K562 (cell line): ENCODE data around the gene FAM184B. TPM values are rescaled to one million over a fixed set of nuclear protein-coding genes. Genes with fewer than 3 reads are reported as not detected.

Experiments
- CGGBP1 ChIP-seq: fragments of 250-450 bp; sonication (Bioruptor Pico); IDR thresholded peaks from 2 replicates; pipeline ENCODE4 v1.9.0; 2021; ENCODE audit warnings: mild to moderate bottlenecking
- GTF2E2 ChIP-seq: fragments of 200-800 bp; sonication (Bioruptor generic); IDR thresholded peaks from 2 replicates; pipeline ENCODE4 v1.6.1; 2016; ENCODE audit warnings: missing genetic modification characterization, missing compliant biosample characterization
- MLX ChIP-seq, 2 experiments: fragments of 450-650 bp in 1 of 2; sonication (generic) in 1 of 2; formaldehyde crosslinking; conservative IDR thresholded peaks; 2 replicates each; pipeline versions ENCODE4 v1.4.0 to v1.8.1; 2020 to 2022; ENCODE audit warnings: mild to moderate bottlenecking in 1 of 2, missing genetic modification reagents in 1 of 2
- RERE ChIP-seq: sonication (generic); formaldehyde crosslinking; IDR thresholded peaks from 2 replicates; pipeline ENCODE4 v1.8.0; 2023; ENCODE audit warnings: missing genetic modification reagents, mild to moderate bottlenecking, borderline replicate concordance
- SIN3B ChIP-seq: fragments of 450-650 bp; IDR thresholded peaks from 2 replicates; pipeline ENCODE4 v1.6.1; 2017; ENCODE audit warnings: low read depth, mild to moderate bottlenecking, moderate library complexity
- ZNF431 ChIP-seq: sonication (generic); formaldehyde crosslinking; IDR thresholded peaks from 2 replicates; pipeline ENCODE4 v1.8.0; 2022; ENCODE audit warnings: mild to moderate bottlenecking, missing genetic modification reagents
- ZNF639 ChIP-seq, 2 experiments: fragments of 200-800 bp in 1 of 2; sonication (Bioruptor generic) in 1 of 2; sonication (generic) in 1 of 2; formaldehyde crosslinking in 1 of 2; IDR thresholded peaks in 1 of 2; conservative IDR thresholded peaks in 1 of 2; 2 replicates each; pipeline versions ENCODE4 v1.5.0 to v1.6.1; 2016 to 2020; ENCODE audit warnings: missing compliant biosample characterization in 1 of 2, missing genetic modification characterization in 1 of 2, missing genetic modification reagents in 1 of 2
- polyA plus RNA-seq, 8 experiments: library from polyadenylated mRNA; depleted of rRNA in 4 of 8; stranded (reverse) in 5 of 8; unstranded in 3 of 8; fragments of >200 nt; fragmentation: Nextera tagmentation in 2 of 8; fragmentation: Illumina TruSeq in 1 of 8; extraction: Ambion mirVana in 2 of 8; extraction: Trizol in 1 of 8; gene quantifications; 2 replicates each; pipeline versions ENCODE4 v1.2.1 to v1.2.3, GENCODE V29; 2011 to 2014; ENCODE audit warnings: inconsistent platforms in 1 of 8, missing spikeins in 1 of 8
- total RNA-seq, 7 experiments: library from RNA; depleted of rRNA in 6 of 7; stranded (reverse); fragments of >200 nt in 6 of 7; fragmentation: Illumina TruSeq in 2 of 7; extraction: Trizol in 2 of 7; gene quantifications; 2 replicates each; pipeline versions ENCODE4 v1.2.1 to v1.2.3, GENCODE V29; 2011 to 2021; ENCODE audit warnings: low replicate concordance in 1 of 7
- TF ChIP-seq, protein P1 (sequence below): IDR thresholded peaks from 3 replicates; pipeline ENCODE4 v1.6.1; 2011; ENCODE audit warnings: borderline replicate concordance, mild to moderate bottlenecking; ENCODE audit not compliant: insufficient read length, insufficient read depth
- TF ChIP-seq, protein P2 (sequence below): IDR thresholded peaks from 2 replicates; pipeline ENCODE4 v1.6.1; 2011; ENCODE audit warnings: borderline replicate concordance, low read depth, mild to moderate bottlenecking, moderate library complexity, low read length; ENCODE audit not compliant: insufficient read depth, poor library complexity, severe bottlenecking
- TF ChIP-seq, protein P3 (sequence below): fragments of 450-650 bp; IDR thresholded peaks from one replicate; pipeline ENCODE4 v1.6.1; 2018; ENCODE audit warnings: mild to moderate bottlenecking, moderate library complexity; ENCODE audit not compliant: partially characterized antibody

FAM184B gene
- total and polyA plus RNA-seq, 9 of the 15 experiments (the other 6 are each of a cell fraction or from before 2014, with no cell fraction given): not detected

DNA sequence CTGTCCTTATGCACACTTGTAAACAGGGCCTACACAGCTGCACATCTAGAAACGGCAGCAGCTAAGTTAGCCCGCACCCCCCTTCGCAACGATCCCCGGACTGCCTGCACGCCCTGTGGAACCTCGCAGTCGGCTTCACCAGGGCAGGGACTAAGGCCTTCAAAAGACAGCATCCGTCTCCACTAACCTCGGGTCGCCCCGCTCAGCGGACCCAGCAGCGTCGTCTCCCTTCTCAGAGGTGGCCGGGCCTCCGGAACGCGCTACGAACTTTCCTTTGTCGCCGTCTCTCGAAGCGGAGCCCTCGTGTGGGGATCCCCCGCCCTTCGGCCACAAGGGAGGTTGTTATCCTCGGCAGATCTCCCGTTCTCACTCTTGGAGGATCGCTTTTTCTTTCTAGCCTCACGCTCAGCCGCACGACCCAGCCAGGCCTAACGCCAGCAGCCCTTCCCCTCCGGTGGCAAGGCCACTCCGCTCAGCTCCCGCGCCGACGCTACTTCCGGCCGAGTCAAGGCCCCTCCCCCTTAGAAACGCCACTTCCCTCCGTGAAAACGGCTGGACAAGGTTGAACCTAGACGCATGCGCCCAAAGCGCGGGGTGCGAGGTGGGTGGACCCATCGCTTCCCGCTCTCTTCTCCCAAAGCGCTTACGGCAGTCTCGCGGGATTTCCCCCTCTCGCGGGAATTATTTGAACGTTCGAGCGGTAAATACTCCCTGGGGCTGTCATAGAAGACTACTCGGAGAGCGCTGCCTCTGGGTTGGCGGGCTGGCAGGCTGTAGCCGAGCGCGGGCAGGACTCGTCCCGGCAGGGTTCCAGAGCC is 29.0 kb upstream of the FAM184B start, which contains the start of the genes DCAF16 and NCAPG (continued):
- TF ChIP-seq ZNF639 (CRISPR knock-in tag; conservative IDR thresholded peaks at IDR 0.05 in 1 of 2, IDR thresholded peaks at IDR 0.05 in 1 of 2) (0 out of 4 replicates have a peak, but pooled peaks of 1 of the 2 experiments have one; percentile 10), ZNF431 (CRISPR knock-in tag) (peak; percentile 94), MLX (CRISPR knock-in tag; conservative IDR thresholded peaks at IDR 0.05) (0 out of 4 replicates have a peak, but pooled peaks of 1 of the 2 experiments have one; percentile 25), RERE (CRISPR knock-in tag) (peak; percentile 95), CGGBP1 (CRISPR knock-in tag) (peak; percentile 14; the same call in 1 of the 2 replicates), GTF2E2 (peak; percentile 47; the same call in 1 of the 2 replicates), SIN3B (0 out of 2 replicates have a peak, but pooled peaks have one; percentile 40)
- TF ChIP-seq, protein P1, sequence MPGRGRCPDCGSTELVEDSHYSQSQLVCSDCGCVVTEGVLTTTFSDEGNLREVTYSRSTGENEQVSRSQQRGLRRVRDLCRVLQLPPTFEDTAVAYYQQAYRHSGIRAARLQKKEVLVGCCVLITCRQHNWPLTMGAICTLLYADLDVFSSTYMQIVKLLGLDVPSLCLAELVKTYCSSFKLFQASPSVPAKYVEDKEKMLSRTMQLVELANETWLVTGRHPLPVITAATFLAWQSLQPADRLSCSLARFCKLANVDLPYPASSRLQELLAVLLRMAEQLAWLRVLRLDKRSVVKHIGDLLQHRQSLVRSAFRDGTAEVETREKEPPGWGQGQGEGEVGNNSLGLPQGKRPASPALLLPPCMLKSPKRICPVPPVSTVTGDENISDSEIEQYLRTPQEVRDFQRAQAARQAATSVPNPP: no peak
- TF ChIP-seq, protein P2, sequence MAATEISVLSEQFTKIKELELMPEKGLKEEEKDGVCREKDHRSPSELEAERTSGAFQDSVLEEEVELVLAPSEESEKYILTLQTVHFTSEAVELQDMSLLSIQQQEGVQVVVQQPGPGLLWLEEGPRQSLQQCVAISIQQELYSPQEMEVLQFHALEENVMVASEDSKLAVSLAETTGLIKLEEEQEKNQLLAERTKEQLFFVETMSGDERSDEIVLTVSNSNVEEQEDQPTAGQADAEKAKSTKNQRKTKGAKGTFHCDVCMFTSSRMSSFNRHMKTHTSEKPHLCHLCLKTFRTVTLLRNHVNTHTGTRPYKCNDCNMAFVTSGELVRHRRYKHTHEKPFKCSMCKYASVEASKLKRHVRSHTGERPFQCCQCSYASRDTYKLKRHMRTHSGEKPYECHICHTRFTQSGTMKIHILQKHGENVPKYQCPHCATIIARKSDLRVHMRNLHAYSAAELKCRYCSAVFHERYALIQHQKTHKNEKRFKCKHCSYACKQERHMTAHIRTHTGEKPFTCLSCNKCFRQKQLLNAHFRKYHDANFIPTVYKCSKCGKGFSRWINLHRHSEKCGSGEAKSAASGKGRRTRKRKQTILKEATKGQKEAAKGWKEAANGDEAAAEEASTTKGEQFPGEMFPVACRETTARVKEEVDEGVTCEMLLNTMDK: peak; percentile 73
- TF ChIP-seq, protein P3, sequence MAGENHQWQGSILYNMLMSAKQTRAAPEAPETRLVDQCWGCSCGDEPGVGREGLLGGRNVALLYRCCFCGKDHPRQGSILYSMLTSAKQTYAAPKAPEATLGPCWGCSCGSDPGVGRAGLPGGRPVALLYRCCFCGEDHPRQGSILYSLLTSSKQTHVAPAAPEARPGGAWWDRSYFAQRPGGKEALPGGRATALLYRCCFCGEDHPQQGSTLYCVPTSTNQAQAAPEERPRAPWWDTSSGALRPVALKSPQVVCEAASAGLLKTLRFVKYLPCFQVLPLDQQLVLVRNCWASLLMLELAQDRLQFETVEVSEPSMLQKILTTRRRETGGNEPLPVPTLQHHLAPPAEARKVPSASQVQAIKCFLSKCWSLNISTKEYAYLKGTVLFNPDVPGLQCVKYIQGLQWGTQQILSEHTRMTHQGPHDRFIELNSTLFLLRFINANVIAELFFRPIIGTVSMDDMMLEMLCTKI: no peak
